H1 (cell line): ENCODE data around the gene ID1. TPM values are rescaled to one million over a fixed set of nuclear protein-coding genes. Genes with fewer than 3 reads are reported as not detected.

Source experiments
- CBX5 ChIP-seq: fragments of 300-800, 300-1000 bp; sonication (generic); IDR thresholded peaks from 2 replicates; pipeline ENCODE4 v1.7.1; 2016; ENCODE audit warnings: antibody characterized with exemption, low read length, low read depth
- CEBPB ChIP-seq: IDR thresholded peaks from 2 replicates; pipeline ENCODE4 v1.6.1; 2012; ENCODE audit warnings: low read depth, low read length
- CHD7 ChIP-seq: fragments of 300-600 bp; sonication (generic); IDR thresholded peaks from 2 replicates; pipeline ENCODE4 v1.7.1; 2012; ENCODE audit warnings: low read length, moderate library complexity, mild to moderate bottlenecking, inconsistent platforms; ENCODE audit not compliant: insufficient replicate concordance
- JUND ChIP-seq: IDR thresholded peaks from 2 replicates; pipeline ENCODE4 v1.6.1; 2011; ENCODE audit warnings: mild to moderate bottlenecking, improper control_type of control experiment, low read length
- SAP30 ChIP-seq: fragments of 300-600 bp; sonication (generic); IDR thresholded peaks from 2 replicates; pipeline ENCODE4 v1.7.1; 2012; ENCODE audit warnings: low read length, moderate library complexity, mild to moderate bottlenecking, inconsistent platforms; ENCODE audit not compliant: insufficient read depth, insufficient replicate concordance
- SIN3A ChIP-seq, 2 experiments: IDR thresholded peaks in 1 of 2; conservative IDR thresholded peaks in 1 of 2; 2 replicates each; pipeline ENCODE4 v1.6.1; 2011 to 2012; ENCODE audit warnings: low read length in 2 of 2, improper control_type of control experiment in 1 of 2, low read depth in 1 of 2, mild to moderate bottlenecking in 1 of 2
- USF2 ChIP-seq: IDR thresholded peaks from 2 replicates; pipeline ENCODE4 v1.6.1; 2011; ENCODE audit warnings: low read length, improper control_type of control experiment
- YY1 ChIP-seq: IDR thresholded peaks from 2 replicates; pipeline ENCODE4 v1.6.1; 2011; ENCODE audit warnings: low read depth, mild to moderate bottlenecking, low read length
- polyA plus RNA-seq, 7 experiments: library from polyadenylated mRNA; depleted of rRNA in 3 of 7; stranded (reverse) in 5 of 7; unstranded in 2 of 7; fragments of >200 nt in 5 of 7; fragments of 200-250 nt in 2 of 7; gene quantifications; 1 replicate in 5 of 7; 2 replicates in 1 of 7; 4 replicates in 1 of 7; pipeline versions ENCODE4 v1.2.1 to v1.2.3, GENCODE V29; 2011 to 2013; ENCODE audit warnings: missing spikeins in 2 of 7, mixed read lengths in 2 of 7
- total RNA-seq: library from RNA; stranded (reverse); fragmentation: NEBNext Ultra II Directional; extraction: Animal tissue kit (Norgen Biotek cat#: 25700); gene quantifications from 2 replicates; pipeline ENCODE4 v1.2.1, GENCODE V29; 2021

The ID1 gene
- total and polyA plus RNA-seq, 2 of the 8 experiments (the other 6 are each of a cell fraction or from before 2014, with no cell fraction given) = 120 to 357 TPM

GRCh38 chr20:31606804-31607639, 1.9 kb downstream of the ID1 start (continued):
- peak; percentile 38 for TF ChIP-seq CHD7
- TF ChIP-seq USF2 = 0 out of 2 replicates have a peak, but pooled peaks have one; percentile 3
- TF ChIP-seq CEBPB = peak; percentile 83
- TF ChIP-seq CBX5 = no peak
- TF ChIP-seq SIN3A (conservative IDR thresholded peaks at IDR 0.05 in 1 of 2, IDR thresholded peaks at IDR 0.05 in 1 of 2; ENCODE audit: low read depth in 1 of 2, low read length in 2 of 2) = 0 out of 4 replicates have a peak, but pooled peaks of 1 of the 2 experiments have one; percentile 1
- TF ChIP-seq JUND = no peak
- peak; percentile 12 for TF ChIP-seq SAP30
- TF ChIP-seq YY1 = no peak
